Lower leg skin (tissue), 3 donors: Measurements from ENCODE around the gene CNIH2.

Experiments used
- CTCF ChIP-seq, 3 donors: fragments of 450-650 bp; IDR thresholded peaks; one replicate each; pipeline ENCODE4 v1.5.1; 2016; ENCODE audit warnings: antibody characterized with exemption in 3 of 3, mild to moderate bottlenecking in 3 of 3, moderate library complexity in 2 of 3
- POLR2A ChIP-seq, 2 donors: fragments of 450-650 bp; IDR thresholded peaks; one replicate each; pipeline ENCODE4 v1.6.1; 2016 to 2017; ENCODE audit warnings: antibody characterized with exemption in 2 of 2, mild to moderate bottlenecking in 1 of 2, moderate library complexity in 1 of 2

GRCh38 chr11:66259225-66259624, 18.8 kb upstream of the CNIH2 start:
- TF ChIP-seq POLR2A (IDR thresholded peaks at IDR 0.05) (no peak), CTCF (IDR thresholded peaks at IDR 0.05) (no peak)
